H9 (cell line): ENCODE data around the gene MPST. TPM values are rescaled to one million over a fixed set of nuclear protein-coding genes. Genes with fewer than 3 reads are reported as not detected.

ENCODE experiments used
- DNase-seq: peaks from one replicate; pipeline ENCODE4 v3.0.0-alpha.2; 2017
- H2AFZ ChIP-seq: one replicate; pipeline ENCODE4 v1.6.1; 2013; ENCODE audit warnings: mild to moderate bottlenecking, low read length, control low read depth, moderate library complexity
- H2AK5ac ChIP-seq: 2 replicates; pipeline ENCODE4 v1.6.1; 2013; ENCODE audit warnings: low read length, control low read depth, mixed read lengths; ENCODE audit not compliant: insufficient read length
- H2BK120ac ChIP-seq: one replicate; pipeline ENCODE4 v1.6.1; 2013; ENCODE audit warnings: low read depth, mild to moderate bottlenecking, low read length, control low read depth, inconsistent platforms; ENCODE audit not compliant: poor library complexity, severe bottlenecking
- H2BK12ac ChIP-seq: 2 replicates; pipeline ENCODE4 v1.6.1; 2013; ENCODE audit warnings: low read length, control low read depth, mixed read lengths, low read depth; ENCODE audit not compliant: insufficient read length
- H2BK15ac ChIP-seq: 2 replicates; pipeline ENCODE4 v1.6.1; 2013; ENCODE audit warnings: low read depth, low read length, control low read depth
- H2BK20ac ChIP-seq: one replicate; pipeline ENCODE4 v1.6.1; 2013; ENCODE audit warnings: low read depth, mild to moderate bottlenecking, low read length, control low read depth, inconsistent platforms; ENCODE audit not compliant: poor library complexity, severe bottlenecking
- H2BK5ac ChIP-seq: 2 replicates; pipeline ENCODE4 v1.6.1; 2013; ENCODE audit warnings: low read length, control low read depth, mixed read lengths; ENCODE audit not compliant: insufficient read length
- H3K14ac ChIP-seq: 2 replicates; pipeline ENCODE4 v1.6.1; 2013; ENCODE audit warnings: low read length, control low read depth; ENCODE audit not compliant: insufficient read depth
- H3K18ac ChIP-seq: 2 replicates; pipeline ENCODE4 v1.6.1; 2013; ENCODE audit warnings: low read depth, mild to moderate bottlenecking, mixed read lengths, low read length, control low read depth; ENCODE audit not compliant: insufficient read length
- H3K23ac ChIP-seq: 2 replicates; pipeline ENCODE4 v1.6.1; 2013; ENCODE audit warnings: low read length, control low read depth, mixed read lengths, low read depth; ENCODE audit not compliant: insufficient read length
- H3K23me2 ChIP-seq: 2 replicates; pipeline ENCODE4 v1.6.1; 2013; ENCODE audit warnings: low read depth, mild to moderate bottlenecking, mixed read lengths, low read length, control low read depth; ENCODE audit not compliant: insufficient read length, poor library complexity, severe bottlenecking
- H3K27ac ChIP-seq: 2 replicates; pipeline ENCODE4 v1.5.1; 2013; ENCODE audit warnings: low read length, control low read depth, mixed read lengths, low read depth; ENCODE audit not compliant: insufficient read length
- H3K27me3 ChIP-seq: 2 replicates; pipeline ENCODE4 v1.6.1; 2013; ENCODE audit warnings: low read length, control low read depth, inconsistent platforms; ENCODE audit not compliant: insufficient read depth
- H3K4ac ChIP-seq: 2 replicates; pipeline ENCODE4 v1.6.1; 2013; ENCODE audit warnings: low read depth, mild to moderate bottlenecking, control low read depth, inconsistent platforms, low read length, moderate library complexity
- H3K4me1 ChIP-seq: 2 replicates; pipeline ENCODE4 v1.6.1; 2013; ENCODE audit warnings: low read length, control low read depth, inconsistent platforms; ENCODE audit not compliant: insufficient read depth
- H3K4me2 ChIP-seq: 2 replicates; pipeline ENCODE4 v1.6.1; 2013; ENCODE audit warnings: low read length, control low read depth, mixed read lengths; ENCODE audit not compliant: insufficient read length, insufficient read depth
- H3K56ac ChIP-seq: 2 replicates; pipeline ENCODE4 v1.6.1; 2013; ENCODE audit warnings: low read depth, mild to moderate bottlenecking, mixed read lengths, low read length, control low read depth; ENCODE audit not compliant: insufficient read length
- H3K79me1 ChIP-seq: 2 replicates; pipeline ENCODE4 v1.6.1; 2013; ENCODE audit warnings: low read depth, mild to moderate bottlenecking, moderate library complexity, low read length, control low read depth, inconsistent platforms; ENCODE audit not compliant: insufficient read depth, poor library complexity, severe bottlenecking
- H3K79me2 ChIP-seq: 2 replicates; pipeline ENCODE4 v1.6.1; 2013; ENCODE audit warnings: low read length, control low read depth, inconsistent platforms; ENCODE audit not compliant: insufficient read depth
- H3K9ac ChIP-seq: 2 replicates; pipeline ENCODE4 v1.6.1; 2013; ENCODE audit warnings: low read length, control low read depth, mixed read lengths; ENCODE audit not compliant: insufficient read length; ENCODE audit errors: extremely low read depth
- H3K9me3 ChIP-seq: one replicate; pipeline ENCODE4 v1.6.1; 2013; ENCODE audit warnings: low read depth, low read length, inconsistent platforms; ENCODE audit not compliant: control insufficient read depth
- H3T11ph ChIP-seq: one replicate; pipeline ENCODE4 v1.6.1; 2013; ENCODE audit warnings: mild to moderate bottlenecking, low read length, control low read depth, inconsistent platforms
- H4K20me1 ChIP-seq: one replicate; pipeline ENCODE4 v1.6.1; 2013; ENCODE audit not compliant: control insufficient read depth, insufficient read length, insufficient read depth
- H4K5ac ChIP-seq: 2 replicates; pipeline ENCODE4 v1.6.1; 2013; ENCODE audit warnings: low read depth, mild to moderate bottlenecking, mixed read lengths, low read length, control low read depth; ENCODE audit not compliant: insufficient read length
- H4K8ac ChIP-seq: replicated peaks from 2 replicates; pipeline ENCODE4 v1.6.1; 2013; ENCODE audit warnings: low read length, control low read depth, mixed read lengths, low read depth; ENCODE audit not compliant: insufficient read length
- H4K91ac ChIP-seq: 2 replicates; pipeline ENCODE4 v1.6.1; 2013; ENCODE audit warnings: low read depth, mild to moderate bottlenecking, moderate library complexity, mixed read lengths, low read length, control low read depth; ENCODE audit not compliant: insufficient read length
- H3K27ac Mint-ChIP-seq, 3 experiments: 2 replicates in 2 of 3; 3 replicates in 1 of 3; pipeline ENCODE4 v1.8.0; 2020 to 2021; ENCODE audit warnings: mixed read lengths in 3 of 3, mild to moderate bottlenecking in 1 of 3, moderate library complexity in 1 of 3
- H3K27me3 Mint-ChIP-seq: 2 replicates; pipeline ENCODE4 v1.8.0; 2021; ENCODE audit warnings: low read depth, mild to moderate bottlenecking, moderate library complexity, mixed read lengths
- H3K36me3 Mint-ChIP-seq, 3 experiments: 2 replicates in 2 of 3; 3 replicates in 1 of 3; pipeline ENCODE4 v1.8.0; 2020 to 2021; ENCODE audit warnings: low read depth in 3 of 3, mixed read lengths in 3 of 3; ENCODE audit not compliant: insufficient read depth in 1 of 3
- H3K4me1 Mint-ChIP-seq, 2 experiments: 2 replicates each; pipeline ENCODE4 v1.8.0; 2020; ENCODE audit warnings: mixed read lengths in 2 of 2
- H3K4me3 Mint-ChIP-seq, 2 experiments: 2 replicates in 1 of 2; 3 replicates in 1 of 2; pipeline ENCODE4 v1.8.0; 2020 to 2021; ENCODE audit warnings: mild to moderate bottlenecking in 2 of 2, mixed read lengths in 2 of 2, moderate library complexity in 1 of 2
- H3K9me3 Mint-ChIP-seq, 2 experiments: 2 replicates in 1 of 2; 3 replicates in 1 of 2; pipeline ENCODE4 v1.8.0; 2020; ENCODE audit warnings: mild to moderate bottlenecking in 2 of 2, mixed read lengths in 2 of 2, moderate library complexity in 1 of 2
- WGBS: extraction: QIAGEN DNeasy Blood & Tissue Kit; methylation state at CpG from one replicate; pipeline ENCODE4 v1.1.7; 2013; ENCODE audit warnings: missing lambda C conversion rate, low lambda C conversion rate, mixed read lengths; ENCODE audit not compliant: insufficient read length; ENCODE audit errors: extremely low coverage; 5-methylcytosine and 5-hydroxymethylcytosine counted together
- total RNA-seq: library from RNA; stranded (reverse); gene quantifications from 2 replicates; pipeline ENCODE4 v1.2.1, GENCODE V29; 2021
- TF ChIP-seq, protein P1 (sequence below): fragments of 200-600 bp; sonication (generic); conservative IDR thresholded peaks from 3 replicates; pipeline ENCODE4 v1.8.0; 2021; ENCODE audit warnings: antibody characterized with exemption, mild to moderate bottlenecking

The MPST gene
- total RNA-seq, 1 experiment from 2014 or later, result 70.5 TPM

DNA sequence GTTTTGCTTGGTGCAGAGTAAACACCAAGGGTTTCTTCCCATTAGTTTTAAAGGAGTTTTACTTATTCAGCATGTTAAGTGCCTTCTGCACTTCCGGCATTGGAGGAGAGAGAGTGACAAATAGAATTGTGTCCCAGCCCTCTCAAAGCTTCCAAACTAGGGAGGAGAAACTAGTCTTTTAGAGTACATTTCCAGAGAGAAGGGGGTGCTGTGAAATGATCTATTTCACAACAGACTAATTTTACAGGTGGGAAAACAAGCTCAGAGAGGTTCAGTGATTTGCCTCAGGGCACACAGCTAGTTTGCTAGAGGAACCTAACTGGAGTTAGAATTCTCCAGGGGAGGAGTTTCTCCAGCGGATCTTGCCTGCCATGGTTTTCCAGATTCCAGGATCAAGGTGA lies 12.6 kb downstream of the MPST start:
- H2AFZ ChIP-seq, result no peak overlapping the region
- H4K5ac ChIP-seq, result no peak overlapping the region
- Mint-ChIP-seq H3K4me1 (peaks cover 31 to 32% of the 10 kb centered on the region in 2 experiments), H3K4me3 (no peak overlapping the region), H3K27me3 (peaks cover 18% of the 10 kb centered on the region), H3K36me3 (peaks cover 4 to 29% (median 18%) of the 10 kb centered on the region in 3 experiments; a peak in 6 of 7 replicates), H3K9me3 (no peaks in the 10 kb centered on the region), H3K27ac (no peak overlapping the region)
- H3T11ph ChIP-seq, result no peak overlapping the region
- no peaks in the 10 kb centered on the region; the same call in 1 of the 2 replicates for H3K4me1 ChIP-seq
- no peak overlapping the region for H4K8ac ChIP-seq
- WGBS, result no CpG with 5 or more reads among the region's 2 CpGs
- H3K4me2 ChIP-seq, result no peak overlapping the region
- no peak overlapping the region for H3K4ac ChIP-seq
- no peaks in the 10 kb centered on the region for H3K27me3 ChIP-seq
- H3K14ac ChIP-seq, result no peak overlapping the region
- no peak overlapping the region for H3K18ac ChIP-seq
- H2BK12ac ChIP-seq, result no peak overlapping the region
- no peak overlapping the region for H3K27ac ChIP-seq
- no peak overlapping the region for H3K9ac ChIP-seq
- H2AK5ac ChIP-seq, result no peak overlapping the region
- H3K23me2 ChIP-seq, result no peaks in the 10 kb centered on the region
- no peaks in the 10 kb centered on the region for H3K79me2 ChIP-seq
- H3K79me1 ChIP-seq, result no peaks in the 10 kb centered on the region
- H2BK120ac ChIP-seq, result no peak overlapping the region
- TF ChIP-seq, protein P1, sequence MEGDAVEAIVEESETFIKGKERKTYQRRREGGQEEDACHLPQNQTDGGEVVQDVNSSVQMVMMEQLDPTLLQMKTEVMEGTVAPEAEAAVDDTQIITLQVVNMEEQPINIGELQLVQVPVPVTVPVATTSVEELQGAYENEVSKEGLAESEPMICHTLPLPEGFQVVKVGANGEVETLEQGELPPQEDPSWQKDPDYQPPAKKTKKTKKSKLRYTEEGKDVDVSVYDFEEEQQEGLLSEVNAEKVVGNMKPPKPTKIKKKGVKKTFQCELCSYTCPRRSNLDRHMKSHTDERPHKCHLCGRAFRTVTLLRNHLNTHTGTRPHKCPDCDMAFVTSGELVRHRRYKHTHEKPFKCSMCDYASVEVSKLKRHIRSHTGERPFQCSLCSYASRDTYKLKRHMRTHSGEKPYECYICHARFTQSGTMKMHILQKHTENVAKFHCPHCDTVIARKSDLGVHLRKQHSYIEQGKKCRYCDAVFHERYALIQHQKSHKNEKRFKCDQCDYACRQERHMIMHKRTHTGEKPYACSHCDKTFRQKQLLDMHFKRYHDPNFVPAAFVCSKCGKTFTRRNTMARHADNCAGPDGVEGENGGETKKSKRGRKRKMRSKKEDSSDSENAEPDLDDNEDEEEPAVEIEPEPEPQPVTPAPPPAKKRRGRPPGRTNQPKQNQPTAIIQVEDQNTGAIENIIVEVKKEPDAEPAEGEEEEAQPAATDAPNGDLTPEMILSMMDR, result no peak
- no peak overlapping the region for H3K23ac ChIP-seq
- H3K9me3 ChIP-seq, result no peaks in the 10 kb centered on the region
- H2BK5ac ChIP-seq, result no peak overlapping the region
- no peak overlapping the region for H2BK20ac ChIP-seq
- no peak for DNase-seq
- peaks cover 3% of the 10 kb centered on the region for H4K20me1 ChIP-seq
- no peak overlapping the region for H3K56ac ChIP-seq
- no peak overlapping the region for H4K91ac ChIP-seq
- H2BK15ac ChIP-seq, result no peak overlapping the region
